Neuron (in vitro differentiated cells): ENCODE results near the gene CRB1.

ENCODE experiments used
- H2AFZ ChIP-seq: one replicate; pipeline ENCODE4 v1.6.1; 2013; ENCODE audit warnings: low read depth, mild to moderate bottlenecking, inconsistent platforms, low read length, moderate library complexity
- H3K27me3 ChIP-seq: one replicate; pipeline ENCODE4 v1.6.1; 2013; ENCODE audit warnings: low read length; ENCODE audit not compliant: insufficient read depth
- H3K36me3 ChIP-seq: one replicate; pipeline ENCODE4 v1.6.1; 2013; ENCODE audit warnings: low read length; ENCODE audit not compliant: insufficient read depth
- H3K4me1 ChIP-seq: one replicate; pipeline ENCODE4 v1.6.1; 2013; ENCODE audit warnings: low read length; ENCODE audit not compliant: insufficient read depth
- H3K4me3 ChIP-seq: 2 replicates; pipeline ENCODE4 v1.5.1; 2013; ENCODE audit warnings: mild to moderate bottlenecking, low read length, moderate library complexity
- H3K9me3 ChIP-seq: one replicate; pipeline ENCODE4 v1.6.1; 2013; ENCODE audit warnings: low read length

The CRB1 gene

DNA sequence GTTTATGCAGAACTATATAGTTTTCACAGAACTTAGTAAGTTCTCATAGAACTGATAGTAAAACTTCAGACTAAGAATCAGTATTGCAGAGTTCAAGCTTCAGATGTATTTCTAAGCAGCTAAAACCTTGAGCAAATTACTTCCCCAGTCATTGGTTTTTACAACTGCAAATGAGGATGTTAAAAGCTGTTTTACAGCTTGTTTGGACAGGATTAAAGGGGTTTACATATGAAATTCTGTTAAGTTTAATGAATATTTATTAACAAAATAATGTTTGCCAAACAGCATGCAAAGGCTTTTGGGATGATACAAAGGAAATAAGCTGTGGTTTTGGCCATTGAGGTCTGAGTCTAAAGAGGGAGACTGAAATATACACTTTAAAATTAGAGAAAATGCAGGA is 39.1 kb downstream of the CRB1 start:
- H3K4me3 ChIP-seq = no peak overlapping the region
- peaks cover 33% of the 10 kb centered on the region for H3K4me1 ChIP-seq
- no peaks in the 10 kb centered on the region for H3K27me3 ChIP-seq
- no peaks in the 10 kb centered on the region for H3K36me3 ChIP-seq
- H2AFZ ChIP-seq = peak overlapping the region; percentile 52
- H3K9me3 ChIP-seq = no peaks in the 10 kb centered on the region

GRCh38 chr1:197307551-197307950 is 39.5 kb downstream of the CRB1 start:
- peak overlapping the region; percentile 52 for H2AFZ ChIP-seq
- H3K4me1 ChIP-seq = peaks cover 33% of the 10 kb centered on the region
- no peaks in the 10 kb centered on the region for H3K27me3 ChIP-seq
- H3K4me3 ChIP-seq = no peak overlapping the region
- H3K9me3 ChIP-seq = no peaks in the 10 kb centered on the region
- no peaks in the 10 kb centered on the region for H3K36me3 ChIP-seq

GRCh38 chr1:197311081-197311480 is 43.0 kb downstream of the CRB1 start:
- Histone ChIP-seq H2AFZ (no peak overlapping the region), H3K4me1 (peaks cover 20% of the 10 kb centered on the region), H3K9me3 (no peaks in the 10 kb centered on the region), H3K36me3 (no peaks in the 10 kb centered on the region), H3K27me3 (no peaks in the 10 kb centered on the region), H3K4me3 (no peak overlapping the region)

- Histone ChIP-seq H3K4me1 (peaks cover 9% of the 10 kb centered on the region), H3K9me3 (no peaks in the 10 kb centered on the region), H2AFZ (no peak overlapping the region), H3K36me3 (no peaks in the 10 kb centered on the region), H3K4me3 (no peak overlapping the region), H3K27me3 (no peaks in the 10 kb centered on the region)
Observed at GRCh38 chr1:197312163-197312562, 44.1 kb downstream of the CRB1 start.

GRCh38 chr1:197313713-197314112 is 45.7 kb downstream of the CRB1 start:
- Histone ChIP-seq H3K4me3 (no peak overlapping the region), H3K4me1 (peaks cover 7% of the 10 kb centered on the region), H3K27me3 (no peaks in the 10 kb centered on the region), H3K9me3 (no peaks in the 10 kb centered on the region), H2AFZ (no peak overlapping the region), H3K36me3 (no peaks in the 10 kb centered on the region)

- no peak overlapping the region for H3K4me3 ChIP-seq
- peaks cover 7% of the 10 kb centered on the region for H3K4me1 ChIP-seq
- no peaks in the 10 kb centered on the region for H3K9me3 ChIP-seq
- no peak overlapping the region for H2AFZ ChIP-seq
- no peaks in the 10 kb centered on the region for H3K36me3 ChIP-seq
- no peaks in the 10 kb centered on the region for H3K27me3 ChIP-seq
Observed at GRCh38 chr1:197314682-197315081, 46.6 kb downstream of the CRB1 start.

- Histone ChIP-seq H3K4me3 (no peak overlapping the region), H3K27me3 (no peaks in the 10 kb centered on the region), H2AFZ (no peak overlapping the region), H3K9me3 (no peaks in the 10 kb centered on the region), H3K36me3 (no peaks in the 10 kb centered on the region), H3K4me1 (peaks cover 5% of the 10 kb centered on the region)
Observed at GRCh38 chr1:197319631-197320030, 51.6 kb downstream of the CRB1 start.

- Histone ChIP-seq H3K4me1 (no peaks in the 10 kb centered on the region), H2AFZ (no peak overlapping the region), H3K27me3 (no peaks in the 10 kb centered on the region), H3K9me3 (no peaks in the 10 kb centered on the region), H3K4me3 (no peak overlapping the region), H3K36me3 (no peaks in the 10 kb centered on the region)
Observed at GRCh38 chr1:197320991-197321531, 53.0 kb downstream of the CRB1 start.

GRCh38 chr1:197321811-197322210 is 53.8 kb downstream of the CRB1 start:
- no peak overlapping the region for H3K4me3 ChIP-seq
- H3K4me1 ChIP-seq = no peaks in the 10 kb centered on the region
- no peak overlapping the region for H2AFZ ChIP-seq
- H3K36me3 ChIP-seq = no peaks in the 10 kb centered on the region
- no peaks in the 10 kb centered on the region for H3K27me3 ChIP-seq
- no peaks in the 10 kb centered on the region for H3K9me3 ChIP-seq

GRCh38 chr1:197327776-197328364 is 59.8 kb downstream of the CRB1 start:
- Histone ChIP-seq H3K36me3 (no peaks in the 10 kb centered on the region), H3K27me3 (no peaks in the 10 kb centered on the region), H3K9me3 (no peaks in the 10 kb centered on the region), H3K4me1 (peaks cover 3% of the 10 kb centered on the region), H3K4me3 (no peak overlapping the region), H2AFZ (no peak overlapping the region)

DNA sequence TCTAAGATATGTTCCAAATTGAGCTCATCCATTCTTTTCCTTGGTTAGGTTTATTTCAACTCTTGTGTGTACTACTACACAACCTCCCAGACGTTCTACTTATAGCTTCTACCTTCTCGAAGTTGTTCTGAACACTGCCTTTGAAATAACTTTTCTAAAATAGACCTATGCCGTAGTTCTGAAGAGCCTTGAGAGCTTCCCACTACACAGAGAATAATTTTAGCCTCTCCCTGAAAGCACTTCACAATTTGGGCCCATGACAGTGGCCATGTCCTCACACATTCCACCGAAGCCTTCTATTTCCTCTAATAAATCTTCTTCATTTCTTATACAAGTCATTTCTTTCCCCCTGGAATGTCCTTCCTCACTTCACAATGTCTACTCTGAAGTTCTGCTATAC is 62.2 kb downstream of the CRB1 start:
- Histone ChIP-seq H3K4me1 (peaks cover 3% of the 10 kb centered on the region), H3K4me3 (no peak overlapping the region), H2AFZ (no peak overlapping the region), H3K9me3 (no peaks in the 10 kb centered on the region), H3K27me3 (no peaks in the 10 kb centered on the region), H3K36me3 (no peaks in the 10 kb centered on the region)

DNA sequence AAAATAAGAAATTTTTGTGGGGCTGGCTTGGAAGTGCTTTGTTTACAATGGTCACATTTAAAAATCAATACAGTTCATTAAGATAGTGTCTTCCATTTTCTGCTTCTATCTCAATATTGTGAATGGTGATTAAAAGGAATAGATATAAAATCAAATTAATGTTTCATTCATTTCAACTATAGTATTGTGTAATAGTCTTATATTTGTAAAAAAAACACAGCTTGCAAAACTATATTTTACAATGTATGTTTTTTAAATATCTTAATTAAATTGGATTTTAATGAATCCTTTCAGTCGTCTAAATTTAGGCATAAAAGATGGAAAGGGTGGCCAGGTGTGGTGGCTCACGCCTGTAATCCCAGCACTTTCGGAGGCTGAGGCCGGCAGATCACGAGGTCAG is 63.5 kb downstream of the CRB1 start:
- Histone ChIP-seq H3K9me3 (no peaks in the 10 kb centered on the region), H3K27me3 (no peaks in the 10 kb centered on the region), H3K36me3 (no peaks in the 10 kb centered on the region), H2AFZ (no peak overlapping the region), H3K4me1 (peaks cover 3% of the 10 kb centered on the region), H3K4me3 (no peak overlapping the region)

DNA sequence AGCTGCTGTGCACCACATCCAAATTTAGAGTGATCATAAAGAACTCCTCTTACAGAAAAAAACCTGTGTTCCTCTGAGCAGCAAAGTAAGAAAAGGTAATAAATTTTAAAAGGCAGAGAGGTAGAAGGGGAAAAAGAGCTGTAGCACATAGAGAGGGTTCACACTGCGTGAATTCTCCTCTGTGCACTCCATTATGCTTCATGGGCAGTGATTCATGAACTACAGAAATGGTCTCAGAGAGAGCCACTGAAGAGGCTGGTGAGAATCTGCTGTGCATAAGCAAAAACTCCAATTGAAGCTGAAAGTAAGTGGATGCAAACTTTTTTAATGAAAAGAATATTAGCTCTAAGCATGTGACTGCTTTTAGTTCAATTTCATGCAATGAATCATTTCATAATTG is 65.0 kb downstream of the CRB1 start:
- no peaks in the 10 kb centered on the region for H3K4me1 ChIP-seq
- no peaks in the 10 kb centered on the region for H3K9me3 ChIP-seq
- no peaks in the 10 kb centered on the region for H3K36me3 ChIP-seq
- H3K4me3 ChIP-seq = no peak overlapping the region
- no peak overlapping the region for H2AFZ ChIP-seq
- H3K27me3 ChIP-seq = no peaks in the 10 kb centered on the region

DNA sequence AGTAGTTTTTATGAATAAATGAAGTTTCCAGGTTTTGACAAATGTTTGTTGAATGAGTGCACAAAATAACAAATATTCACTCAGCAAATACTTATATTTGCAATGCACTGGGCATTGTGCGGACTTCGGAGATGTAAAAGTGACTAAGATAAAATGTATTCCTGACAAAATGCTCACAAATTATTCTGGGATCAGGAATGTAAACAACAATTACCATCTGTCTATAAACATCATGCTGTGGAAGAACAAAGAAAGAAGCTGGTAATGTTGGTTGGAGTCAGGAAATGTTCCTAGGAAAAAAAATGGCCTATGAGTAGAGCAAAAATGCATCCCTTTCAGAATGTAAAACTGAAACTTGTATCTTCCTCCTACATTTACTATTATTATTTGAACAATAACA is 68.5 kb downstream of the CRB1 start:
- no peak overlapping the region for H2AFZ ChIP-seq
- H3K9me3 ChIP-seq = no peaks in the 10 kb centered on the region
- no peaks in the 10 kb centered on the region for H3K36me3 ChIP-seq
- H3K27me3 ChIP-seq = no peaks in the 10 kb centered on the region
- H3K4me3 ChIP-seq = no peak overlapping the region
- peaks cover 3% of the 10 kb centered on the region for H3K4me1 ChIP-seq
